DMS53 treated with DMSO at 0.1 percent for 48 hours (cell line): ENCODE measurements around the gene NAT9.

ENCODE experiments used
- DNase-seq: peaks from one replicate; lab custom pipeline; 2025; ENCODE audit not compliant: unreplicated experiment; lab: John Stamatoyannopoulos, UW

Gene NAT9, protein sequence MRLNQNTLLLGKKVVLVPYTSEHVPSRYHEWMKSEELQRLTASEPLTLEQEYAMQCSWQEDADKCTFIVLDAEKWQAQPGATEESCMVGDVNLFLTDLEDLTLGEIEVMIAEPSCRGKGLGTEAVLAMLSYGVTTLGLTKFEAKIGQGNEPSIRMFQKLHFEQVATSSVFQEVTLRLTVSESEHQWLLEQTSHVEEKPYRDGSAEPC

DNA sequence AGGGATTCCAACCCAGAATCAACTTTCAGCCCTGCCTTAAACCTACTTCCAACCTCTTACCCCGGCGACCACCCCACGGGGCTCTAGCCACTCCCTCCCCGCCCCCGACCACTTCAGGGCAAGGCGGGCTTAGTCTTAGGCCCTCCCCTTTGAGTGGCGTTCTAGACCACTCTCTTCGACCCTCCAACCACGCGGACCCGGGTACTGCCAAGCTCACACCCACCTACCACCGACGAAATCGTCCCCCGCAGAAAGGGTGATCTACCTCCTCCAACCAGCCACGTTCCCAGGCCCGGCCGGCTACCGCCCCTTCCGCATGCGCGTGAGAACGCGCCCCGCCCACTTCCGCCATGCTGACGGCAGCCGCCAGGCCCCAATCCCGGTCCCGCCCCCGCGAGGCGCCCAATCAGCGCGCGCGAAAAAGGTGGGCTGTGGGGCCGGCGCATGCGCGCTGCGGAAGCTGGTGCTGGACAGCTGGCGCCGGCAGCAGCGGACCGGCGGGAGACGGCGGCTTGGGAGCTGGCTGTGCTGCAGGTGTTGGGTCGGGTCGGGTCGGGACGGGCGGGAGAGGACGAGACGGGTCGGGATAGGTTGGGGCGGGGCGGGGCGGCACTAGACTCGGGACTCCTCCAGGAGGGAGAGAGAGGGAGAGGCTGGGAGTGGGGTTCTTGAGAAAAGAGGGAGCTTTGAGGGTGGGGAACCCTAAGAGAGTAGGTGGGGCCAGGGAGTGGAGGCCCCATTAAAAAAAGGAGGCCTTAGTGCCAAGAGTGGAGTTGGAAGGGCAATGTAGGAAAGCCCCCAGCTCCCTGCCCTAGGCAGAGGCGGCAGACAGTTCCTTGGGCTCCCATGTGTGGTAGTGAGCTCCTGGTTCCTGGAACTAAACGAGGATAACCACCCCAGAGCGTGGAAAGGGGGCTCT, at the start of gene NAT9:
Gene NAT9 (minus strand): TSS at position 302 of the 919 bp plus-strand sequence. CDS start 647 bp downstream, outside the sequence.
- DNase-seq, result peak; percentile 87

DNA sequence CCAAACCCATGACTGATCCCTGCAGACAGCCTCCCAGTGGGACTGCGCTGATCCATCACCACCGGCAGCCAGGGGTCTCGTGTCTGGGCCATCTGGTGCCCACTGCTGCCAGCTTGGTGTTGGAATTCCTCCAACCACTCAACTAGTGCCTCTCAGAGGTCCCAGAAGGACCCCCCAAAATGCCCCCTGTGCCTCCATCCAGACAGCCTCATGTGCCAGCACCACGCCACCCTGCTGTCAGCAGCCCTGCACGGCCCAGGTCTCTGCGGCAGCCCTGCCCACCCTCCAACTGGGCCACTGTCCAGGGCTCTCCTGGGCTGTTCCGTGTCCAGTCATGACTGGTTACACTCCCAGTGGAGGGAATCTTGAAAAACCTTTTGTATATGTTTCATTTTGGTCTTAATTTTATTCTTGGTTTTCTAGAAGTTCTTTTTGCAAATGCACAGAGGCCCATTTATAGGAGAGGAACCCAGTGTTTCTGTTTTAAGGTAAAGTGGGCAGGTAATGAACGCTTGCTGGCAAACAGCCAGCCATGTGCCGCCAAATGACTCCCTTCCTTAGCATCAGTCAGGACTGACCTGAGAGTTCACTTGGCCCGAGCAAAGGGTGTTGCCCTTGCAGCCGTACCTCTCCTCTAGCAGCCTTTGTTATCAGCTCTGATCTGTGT, 48.9 kb upstream of the NAT9 start:
- no peak for DNase-seq

DNA sequence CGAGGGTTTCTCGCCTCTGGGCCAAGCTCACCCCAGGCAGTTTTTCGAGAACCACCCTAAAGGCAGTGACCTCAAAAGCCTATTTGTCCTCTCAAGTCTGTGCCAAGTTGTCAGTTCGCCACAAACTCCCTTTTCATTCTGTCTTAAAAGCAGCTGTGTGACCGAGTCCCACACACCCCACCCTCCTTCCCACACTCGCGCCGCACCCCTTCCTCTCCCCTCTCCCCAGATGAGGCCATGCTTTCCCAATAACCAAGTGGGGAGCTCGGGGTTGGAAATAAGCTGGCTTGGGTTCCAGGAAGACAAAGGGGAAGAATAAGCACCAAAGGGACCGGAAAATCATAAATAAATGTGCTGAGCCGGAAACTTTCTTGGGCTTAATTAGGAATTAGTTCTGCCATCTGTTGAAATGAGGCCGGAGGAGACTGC, 46.8 kb upstream of the NAT9 start:
- DNase-seq, result no peak

DNA sequence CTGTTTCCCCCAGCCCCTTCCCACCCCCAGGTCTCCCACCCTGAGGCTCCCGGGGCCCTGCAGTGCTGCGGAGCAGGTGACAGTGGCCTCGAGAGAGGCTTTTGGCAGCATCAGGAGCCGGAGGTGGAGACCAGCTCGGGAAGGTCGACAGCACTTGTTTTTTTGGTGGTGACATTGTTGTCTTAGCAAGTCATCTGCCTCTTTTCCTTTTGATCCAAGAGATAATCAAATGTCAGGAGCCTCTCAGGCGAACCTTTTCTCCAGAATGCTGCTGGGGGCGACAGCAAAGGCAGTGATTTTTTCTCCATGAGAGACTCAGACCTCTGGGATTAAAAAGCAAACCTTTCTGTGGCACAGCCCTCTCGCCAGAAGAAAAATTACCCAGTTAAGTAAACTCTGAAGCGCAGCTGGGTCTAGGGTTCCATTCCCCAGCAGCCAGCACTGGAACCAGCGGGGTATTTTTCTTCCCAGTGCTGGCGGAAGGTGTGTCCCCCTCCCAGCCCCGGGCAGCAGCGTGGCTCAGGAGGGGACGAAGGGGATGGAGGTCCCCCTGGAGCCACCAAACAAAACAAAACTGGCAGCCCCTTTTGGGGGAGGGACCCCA, 46.3 kb upstream of the NAT9 start:
- no peak for DNase-seq

DNA sequence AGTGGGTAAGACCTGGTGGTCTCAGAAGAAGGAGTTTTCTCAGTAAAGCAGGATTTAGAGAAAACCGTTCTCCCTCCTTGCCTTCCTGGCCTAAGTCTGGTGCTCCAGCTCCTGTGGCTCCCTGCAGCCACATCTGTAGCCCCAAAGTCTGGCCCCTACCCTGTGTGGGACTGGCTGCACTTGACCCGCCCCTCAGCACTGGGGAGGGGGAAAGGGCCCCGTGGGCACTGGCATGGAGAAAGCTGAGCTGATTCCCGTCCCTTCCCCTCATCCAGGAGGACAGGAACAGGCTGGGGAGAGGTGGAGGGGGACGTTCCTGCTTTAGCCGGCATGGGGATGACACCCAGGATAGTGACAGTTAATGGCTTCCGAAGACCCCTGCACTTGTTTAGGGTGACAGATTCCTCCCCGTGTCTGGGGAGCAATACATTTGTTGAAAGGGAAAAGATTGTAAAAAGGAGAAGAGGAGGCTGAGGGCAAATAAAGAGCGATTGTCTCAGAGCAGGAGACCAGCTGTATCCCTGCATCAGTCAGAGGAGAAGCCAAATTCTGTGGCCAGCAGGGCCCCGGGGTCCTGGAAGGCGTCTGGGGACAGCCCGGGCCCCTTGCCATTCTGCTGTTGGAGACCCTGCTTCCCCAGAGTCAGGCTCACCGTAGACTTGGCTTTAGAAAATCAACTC, 45.6 kb upstream of the NAT9 start:
- DNase-seq, result no peak

DNA sequence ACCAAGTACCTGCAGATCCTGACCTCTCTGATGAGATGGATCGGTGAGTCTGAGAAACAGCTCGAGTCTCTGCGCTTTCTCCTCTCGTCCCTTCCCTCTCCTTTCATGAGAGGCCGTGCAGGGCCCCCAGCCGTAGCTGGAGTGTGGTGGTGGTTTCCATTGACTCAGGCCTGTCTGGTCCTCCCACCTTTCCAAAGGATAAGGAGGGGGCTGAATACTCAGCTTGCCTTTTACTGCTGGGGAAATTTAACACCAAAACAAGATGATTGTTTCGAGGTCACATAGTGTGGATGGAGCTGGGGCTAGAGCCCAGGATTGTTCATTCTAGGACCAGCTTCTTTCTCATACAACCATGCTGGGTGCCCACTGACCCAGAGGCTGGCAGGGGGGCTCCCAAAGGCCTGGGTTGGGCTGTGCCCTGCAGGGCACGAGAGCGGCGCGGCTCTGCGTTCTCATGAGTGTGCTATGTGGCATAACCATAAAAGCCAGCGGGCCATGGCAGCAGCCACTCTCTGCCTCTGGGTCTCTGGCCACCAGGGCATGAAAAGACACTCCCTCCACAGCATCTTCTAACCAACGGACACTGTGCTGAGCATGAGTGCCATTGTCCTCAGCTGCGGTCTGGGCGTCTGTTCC, 43.8 kb upstream of the NAT9 start:
- DNase-seq, result no peak

DNA sequence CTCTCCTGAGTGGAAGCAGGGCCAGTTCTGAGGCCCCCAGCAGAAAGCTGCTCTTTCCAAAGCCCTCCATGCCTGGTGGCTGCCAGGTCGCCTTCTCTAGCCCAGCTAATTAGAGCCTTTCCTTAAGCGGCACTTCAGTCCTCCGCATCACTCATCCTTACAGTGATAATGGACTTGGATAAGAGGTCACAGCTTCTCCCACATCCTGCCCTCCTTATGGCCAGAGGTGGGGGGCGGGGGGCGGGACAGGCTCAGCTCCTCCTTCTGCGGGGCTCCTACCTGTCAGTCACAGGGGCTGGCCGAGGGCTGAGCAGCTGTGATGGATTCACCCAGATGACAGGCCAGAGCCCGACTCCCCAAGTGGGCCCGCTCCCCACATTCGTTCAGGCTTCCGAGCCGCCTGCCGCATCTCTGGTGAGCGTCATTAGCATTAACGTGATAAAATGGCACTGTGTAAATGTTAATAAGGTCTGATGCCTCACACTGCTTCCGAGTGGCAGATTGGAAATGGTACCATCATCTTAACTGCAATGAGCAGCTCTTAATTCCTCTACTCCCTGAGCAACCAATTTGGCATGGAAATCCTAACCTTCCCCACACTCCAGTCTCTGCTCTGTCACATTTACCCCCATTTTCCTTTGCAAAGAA, 42.3 kb upstream of the NAT9 start:
- DNase-seq, result no peak

DNA sequence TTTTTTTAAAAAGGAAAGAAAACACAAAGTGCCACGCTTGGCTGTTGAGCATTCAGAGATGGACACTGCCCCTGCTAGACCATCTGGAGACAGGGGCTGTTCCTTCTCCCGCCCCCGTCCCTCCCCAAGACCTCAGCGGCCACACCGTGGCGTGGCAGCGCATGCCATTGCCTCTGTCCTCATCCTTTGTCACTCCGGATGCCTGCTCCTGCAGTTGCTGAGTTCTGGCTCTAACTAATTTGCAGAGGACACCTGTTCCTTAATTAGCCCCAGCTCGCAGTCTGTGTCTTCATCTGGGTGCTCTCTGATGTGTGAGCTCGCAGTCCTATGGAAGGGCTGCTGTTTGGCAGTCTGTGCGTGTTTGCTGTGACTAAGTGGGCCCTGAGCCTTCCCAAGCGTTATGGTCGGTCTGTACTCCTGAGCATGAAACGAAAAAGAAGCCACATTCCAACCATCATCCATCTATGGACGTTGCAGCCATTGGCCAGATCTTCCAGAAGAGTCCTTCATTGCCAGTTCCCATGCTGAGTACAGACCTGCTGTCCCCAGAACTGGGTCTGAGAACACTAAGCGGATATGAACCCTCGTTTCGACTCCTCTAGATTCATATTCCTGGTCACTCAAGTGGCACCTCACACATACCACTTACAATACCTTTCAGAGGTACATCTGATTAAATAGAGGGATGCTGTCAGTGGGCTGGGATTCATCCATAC, 40.9 kb upstream of the NAT9 start:
- DNase-seq, result no peak

DNA sequence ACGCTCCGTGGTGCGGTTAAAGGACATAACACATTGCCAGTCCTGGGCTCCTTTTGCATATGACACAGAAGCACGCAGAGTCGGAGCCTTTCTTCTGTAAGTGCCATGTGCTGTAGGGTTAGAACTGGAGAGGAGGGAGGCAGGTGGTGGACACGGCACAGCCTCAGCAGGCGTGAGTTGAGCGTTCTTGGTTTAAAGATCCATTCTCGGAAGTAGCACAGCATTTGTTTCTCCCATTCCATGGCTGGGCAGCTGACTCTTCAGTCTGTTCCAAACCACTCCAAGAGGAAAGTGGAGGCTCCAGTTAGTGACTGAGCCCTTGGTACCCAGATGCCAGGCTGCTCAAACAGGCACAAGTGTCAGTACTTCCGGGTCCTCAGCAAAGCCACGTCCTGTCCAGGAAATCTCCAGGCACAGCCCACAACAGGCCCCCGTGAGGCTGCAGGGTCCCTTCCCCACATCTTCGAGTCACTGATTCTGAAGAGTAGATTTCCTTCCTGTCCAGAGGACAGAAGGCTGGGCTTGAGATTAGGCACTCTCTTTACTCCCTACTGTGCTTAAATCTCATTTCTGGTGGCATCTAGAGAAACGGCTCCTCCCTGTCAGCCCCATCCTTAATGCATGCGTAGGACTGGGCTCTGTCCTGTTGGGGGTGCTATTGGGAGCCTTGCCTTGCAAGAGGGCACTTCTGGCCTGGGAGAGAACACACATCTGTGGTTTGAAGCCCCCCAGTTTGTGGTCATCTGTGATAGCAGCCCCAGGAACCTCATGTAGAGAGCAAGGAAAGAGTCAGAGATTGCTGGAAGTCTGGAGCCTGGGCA, 39.6 kb upstream of the NAT9 start:
- DNase-seq, result no peak

DNA sequence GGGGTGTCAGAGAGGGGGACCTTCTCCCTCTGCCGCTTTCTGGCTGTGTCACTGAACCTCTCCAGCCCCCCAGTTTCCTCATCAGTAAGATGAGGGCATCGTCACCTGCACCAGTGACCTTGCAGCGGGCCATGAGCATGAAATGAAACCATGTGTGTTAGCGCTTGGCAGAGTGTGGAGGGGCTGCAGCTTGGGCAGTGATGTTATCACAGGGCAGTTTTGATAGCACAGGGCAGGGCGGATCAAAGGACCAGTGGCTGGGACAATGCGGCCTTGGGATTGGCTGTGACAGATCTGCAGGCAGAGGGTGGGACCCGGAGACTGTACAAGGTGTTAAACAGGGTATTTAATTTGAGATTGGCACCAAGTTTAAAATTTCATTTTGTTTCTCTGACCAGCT, 38.9 kb upstream of the NAT9 start:
- no peak for DNase-seq

DNA sequence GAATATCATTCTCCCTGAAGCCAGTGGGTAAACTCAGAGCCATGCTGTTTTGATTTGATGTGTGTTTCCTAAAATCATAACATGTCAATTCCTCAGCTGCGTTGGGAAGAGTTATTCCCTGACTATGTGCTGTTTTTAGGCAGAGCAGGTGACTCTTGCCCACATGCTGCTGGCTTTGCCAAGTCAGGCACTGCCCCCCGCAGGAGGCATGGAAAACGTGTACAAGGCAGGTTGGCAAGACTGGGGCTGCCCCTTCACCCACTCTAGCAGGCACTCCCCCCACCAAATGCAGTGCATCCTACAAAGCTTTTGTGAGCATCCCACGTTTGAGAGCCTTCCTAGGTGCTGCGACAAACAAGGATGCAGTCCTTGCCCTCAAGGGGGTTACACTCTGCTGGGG, 38.3 kb upstream of the NAT9 start:
- no peak for DNase-seq

DNA sequence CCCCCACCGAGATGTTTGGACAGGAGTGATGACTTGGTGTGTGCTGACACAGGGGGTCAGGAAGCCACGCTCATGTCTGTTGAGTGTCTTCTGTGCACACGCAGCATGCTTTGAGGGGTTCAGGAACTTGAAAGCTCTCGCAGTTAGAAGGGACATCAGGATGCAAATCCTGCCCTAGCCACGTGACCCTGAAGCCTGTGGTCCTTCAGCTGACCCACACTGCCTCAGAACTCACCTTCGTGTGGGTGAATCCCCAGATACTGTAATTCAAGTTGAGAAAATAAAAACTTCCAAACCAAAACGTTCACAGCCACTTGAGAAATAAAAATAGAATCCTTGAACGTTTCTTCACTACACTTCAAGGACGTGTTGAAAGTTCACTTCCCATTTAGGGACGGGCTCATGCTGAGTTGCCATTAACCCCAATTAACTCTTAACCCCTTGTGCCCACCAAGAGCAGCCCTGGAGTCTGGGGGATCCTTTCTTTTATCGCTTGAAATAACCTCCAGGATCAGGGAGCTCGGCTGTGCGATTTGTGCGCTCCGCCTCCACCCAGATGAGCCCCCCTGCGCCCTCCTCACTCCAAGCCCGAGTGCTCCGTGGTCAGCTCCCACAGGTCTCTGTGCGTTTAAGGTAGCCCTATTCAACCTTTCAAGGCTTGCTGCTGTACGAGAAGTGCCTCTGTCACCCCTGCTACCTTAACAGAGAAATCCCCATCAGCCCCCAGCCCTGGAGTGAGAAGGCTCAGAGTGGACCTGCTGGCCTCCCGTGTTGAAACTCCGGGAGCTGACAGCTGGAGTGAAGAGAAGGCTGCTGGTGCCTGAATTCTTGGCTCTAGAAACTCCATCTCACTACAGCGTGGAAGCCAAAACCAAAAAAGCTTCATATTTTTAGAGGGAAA, 36.2 kb upstream of the NAT9 start:
- DNase-seq, result no peak

DNA sequence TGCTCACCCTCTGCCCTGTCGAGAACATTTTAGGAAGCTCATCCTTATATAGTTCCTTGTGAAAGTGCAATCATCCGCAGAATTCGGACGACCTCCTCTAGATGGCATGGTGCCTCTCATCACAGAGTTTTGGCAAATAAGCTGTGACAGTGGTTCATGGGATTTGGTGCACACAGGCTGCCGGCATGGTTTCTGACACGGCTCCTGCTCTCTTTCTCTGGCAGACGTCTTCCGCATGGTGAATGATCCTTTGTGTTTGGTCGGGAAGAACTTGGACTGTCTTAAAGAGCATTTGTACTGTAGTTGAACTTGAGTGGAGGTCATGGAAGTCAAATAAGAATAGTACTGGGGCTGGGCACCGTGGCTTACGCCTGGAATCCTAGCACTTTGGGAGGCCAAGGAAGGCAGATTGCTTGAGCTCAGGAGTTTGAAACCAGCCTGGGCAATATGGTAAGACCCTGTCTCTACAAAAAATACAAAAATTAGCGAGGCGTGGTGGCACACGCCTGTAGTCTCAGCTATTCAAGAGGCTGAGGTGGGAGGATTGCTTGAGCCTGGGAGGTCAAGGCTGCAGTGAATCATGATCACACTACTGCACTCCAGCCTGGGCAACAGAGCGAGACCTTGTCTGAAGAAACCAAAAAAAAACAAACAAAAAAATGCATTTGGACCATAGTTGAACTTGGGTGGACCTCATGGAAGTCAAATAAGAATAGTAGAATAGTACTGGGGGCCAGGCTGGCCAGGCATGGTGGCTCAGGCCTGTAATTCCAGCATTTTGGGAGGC, 34.7 kb upstream of the NAT9 start:
- DNase-seq, result no peak

DNA sequence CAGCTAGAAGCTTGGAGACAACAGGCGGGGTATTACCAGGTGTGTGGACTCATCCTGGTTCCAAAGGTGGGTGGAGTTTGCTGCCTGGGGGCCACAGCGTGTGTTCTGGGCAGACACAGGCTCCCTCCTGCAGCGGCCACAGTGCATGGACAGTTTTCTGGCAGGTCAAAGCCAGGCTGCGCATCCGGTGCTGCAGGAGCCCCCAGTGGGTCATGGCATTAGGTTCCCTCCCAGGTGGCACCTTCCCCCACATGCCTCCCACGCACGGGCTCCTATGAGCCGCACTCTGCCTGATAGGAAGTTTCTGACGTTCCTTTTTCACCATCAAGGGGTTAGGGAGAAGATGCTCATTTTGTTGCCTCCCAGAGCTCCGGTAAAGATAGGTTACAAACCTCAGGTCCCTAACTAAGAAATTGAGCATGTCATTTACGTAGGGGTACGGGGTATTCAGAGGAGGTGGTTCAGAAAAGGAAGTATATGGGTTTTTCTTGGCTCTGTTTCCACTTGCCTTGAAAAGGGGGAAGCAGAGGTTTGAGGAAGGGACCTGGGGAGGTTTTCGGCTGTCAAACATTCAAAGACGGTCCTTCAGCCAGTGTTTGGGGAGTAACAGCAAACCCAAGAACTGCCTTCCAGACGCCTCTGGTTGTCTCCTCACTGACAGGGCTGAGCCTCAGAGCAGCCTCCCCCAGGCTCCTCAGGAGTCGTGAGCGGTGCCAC, 32.7 kb upstream of the NAT9 start:
- no peak for DNase-seq

DNA sequence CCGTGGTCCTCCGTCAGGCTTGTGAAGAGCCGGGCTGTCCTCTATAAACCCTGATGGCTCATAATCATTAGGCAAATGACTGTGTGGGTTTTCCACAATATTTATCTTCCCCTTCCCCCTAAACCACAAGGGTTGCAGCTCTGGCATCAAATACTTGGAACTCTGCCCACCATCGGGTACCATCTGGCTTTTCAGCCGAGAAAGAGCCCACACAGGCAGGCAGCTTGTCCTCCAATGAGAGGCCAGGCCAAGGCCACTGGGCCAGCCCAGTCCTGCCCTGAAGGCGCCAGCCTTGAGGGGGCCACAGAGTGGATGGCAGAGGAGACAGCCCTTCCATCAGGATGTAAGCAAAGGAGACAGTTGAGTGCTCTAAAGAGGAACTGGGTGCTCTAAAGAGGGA, 31.8 kb upstream of the NAT9 start:
- DNase-seq, result no peak

DNA sequence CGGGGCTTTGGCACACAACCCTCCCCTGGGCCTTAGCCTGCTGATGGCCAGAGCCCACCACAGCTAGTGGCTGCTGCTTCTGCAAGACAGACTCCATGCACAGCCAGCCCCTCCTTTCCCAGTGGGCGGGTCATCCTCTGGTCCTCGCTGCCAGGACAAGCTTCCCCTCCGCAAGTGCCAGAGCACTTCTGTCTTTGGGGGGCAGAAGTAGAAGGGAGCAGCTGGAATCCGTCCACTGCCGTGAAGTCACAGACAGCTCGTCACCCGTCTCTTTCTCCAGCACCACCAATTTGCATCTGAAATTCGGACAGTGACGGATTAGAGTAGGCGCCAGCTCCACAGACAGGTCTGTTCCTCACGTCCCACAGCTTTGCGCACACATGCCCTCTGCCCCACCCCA, 31.3 kb upstream of the NAT9 start:
- no peak for DNase-seq
